Loucy (cell line): ENCODE results near the gene COL6A1.

Experiments used
- H2AFZ ChIP-seq: fragments of 200-600 bp; sonication (generic); 2 replicates; pipeline ENCODE4 v1.6.0; 2016; ENCODE audit warnings: antibody characterized with exemption, mild to moderate bottlenecking, low read length, moderate library complexity
- H3F3A ChIP-seq: fragments of 200-600 bp; 2 replicates; pipeline ENCODE4 v1.6.0; 2016; ENCODE audit warnings: antibody characterized with exemption, low read depth, mild to moderate bottlenecking
- H3K27me3 ChIP-seq: fragments of 200-600 bp; sonication (generic); 2 replicates; pipeline ENCODE4 v1.6.1; 2014; ENCODE audit warnings: low read length, mild to moderate bottlenecking; ENCODE audit not compliant: insufficient read depth, poor library complexity, severe bottlenecking
- H3K36me3 ChIP-seq: fragments of 200-600 bp; sonication (generic); 2 replicates; pipeline ENCODE4 v1.6.1; 2016; ENCODE audit warnings: low read length; ENCODE audit not compliant: insufficient read depth
- H3K4me1 ChIP-seq: fragments of 200-600 bp; sonication (generic); 2 replicates; pipeline ENCODE4 v1.5.1; 2014; ENCODE audit warnings: low read length, mild to moderate bottlenecking; ENCODE audit not compliant: insufficient read depth, poor library complexity, severe bottlenecking
- H3K4me2 ChIP-seq: fragments of 200-600 bp; sonication (generic); 2 replicates; pipeline ENCODE4 v1.6.0; 2014; ENCODE audit warnings: antibody characterized with exemption, low read length, low read depth, mild to moderate bottlenecking; ENCODE audit not compliant: poor library complexity, severe bottlenecking
- H3K4me3 ChIP-seq: fragments of 200-600 bp; sonication (generic); 2 replicates; pipeline ENCODE4 v1.5.1; 2014; ENCODE audit warnings: low read length, mild to moderate bottlenecking, mixed read lengths; ENCODE audit not compliant: poor library complexity, severe bottlenecking
- H3K79me2 ChIP-seq: fragments of 200-600 bp; sonication (generic); 2 replicates; pipeline ENCODE4 v1.6.1; 2014; ENCODE audit warnings: low read length; ENCODE audit not compliant: insufficient read depth
- H3K9ac ChIP-seq: fragments of 200-600 bp; sonication (generic); 2 replicates; pipeline ENCODE4 v1.6.0; 2014; ENCODE audit warnings: mild to moderate bottlenecking, low read depth, low read length, moderate library complexity; ENCODE audit not compliant: poor library complexity, severe bottlenecking
- H3K9me2 ChIP-seq: fragments of 200-600 bp; sonication (generic); replicated peaks from 2 replicates; pipeline ENCODE4 v1.6.1; 2016; ENCODE audit warnings: low read depth, low read length, mixed read lengths
- H3K9me3 ChIP-seq: fragments of 200-600 bp; sonication (generic); 2 replicates; pipeline ENCODE4 v1.6.1; 2014; ENCODE audit warnings: mild to moderate bottlenecking, antibody characterized with exemption, low read length, low read depth; ENCODE audit not compliant: insufficient read depth
- H4K20me1 ChIP-seq: fragments of 200-600 bp; sonication (generic); 2 replicates; pipeline ENCODE4 v1.6.0; 2014; ENCODE audit warnings: antibody characterized with exemption, low read length, mild to moderate bottlenecking; ENCODE audit not compliant: insufficient read depth, poor library complexity, severe bottlenecking
- CTCF ChIP-seq: fragments of 200-600 bp; sonication (generic); conservative IDR thresholded peaks from 2 replicates; pipeline ENCODE4 v1.5.1; 2014; ENCODE audit warnings: mild to moderate bottlenecking, antibody characterized with exemption, low read length
- EZH2phosphoT487 ChIP-seq: fragments of 200-600 bp; IDR thresholded peaks from 2 replicates; pipeline ENCODE4 v1.6.1; 2018; ENCODE audit warnings: antibody characterized with exemption, mild to moderate bottlenecking, moderate library complexity, borderline replicate concordance

Gene COL6A1

GRCh38 chr21:45992301-45993209 lies 11.0 kb downstream of the COL6A1 start:
- Histone ChIP-seq H3K4me3 (no peak overlapping the region), H3K9ac (no peak overlapping the region), H3K79me2 (no peaks in the 10 kb centered on the region), H3K27me3 (no peaks in the 10 kb centered on the region), H3K4me2 (no peak overlapping the region), H3K9me3 (no peaks in the 10 kb centered on the region; the same call in 1 of the 2 replicates), H3K9me2 (no peaks in the 10 kb centered on the region), H3K4me1 (no peaks in the 10 kb centered on the region), H4K20me1 (no peaks in the 10 kb centered on the region), H2AFZ (no peak overlapping the region), H3F3A (no peaks in the 10 kb centered on the region), H3K36me3 (no peaks in the 10 kb centered on the region)
- TF ChIP-seq EZH2phosphoT487 (no peak), CTCF (no peak)

DNA sequence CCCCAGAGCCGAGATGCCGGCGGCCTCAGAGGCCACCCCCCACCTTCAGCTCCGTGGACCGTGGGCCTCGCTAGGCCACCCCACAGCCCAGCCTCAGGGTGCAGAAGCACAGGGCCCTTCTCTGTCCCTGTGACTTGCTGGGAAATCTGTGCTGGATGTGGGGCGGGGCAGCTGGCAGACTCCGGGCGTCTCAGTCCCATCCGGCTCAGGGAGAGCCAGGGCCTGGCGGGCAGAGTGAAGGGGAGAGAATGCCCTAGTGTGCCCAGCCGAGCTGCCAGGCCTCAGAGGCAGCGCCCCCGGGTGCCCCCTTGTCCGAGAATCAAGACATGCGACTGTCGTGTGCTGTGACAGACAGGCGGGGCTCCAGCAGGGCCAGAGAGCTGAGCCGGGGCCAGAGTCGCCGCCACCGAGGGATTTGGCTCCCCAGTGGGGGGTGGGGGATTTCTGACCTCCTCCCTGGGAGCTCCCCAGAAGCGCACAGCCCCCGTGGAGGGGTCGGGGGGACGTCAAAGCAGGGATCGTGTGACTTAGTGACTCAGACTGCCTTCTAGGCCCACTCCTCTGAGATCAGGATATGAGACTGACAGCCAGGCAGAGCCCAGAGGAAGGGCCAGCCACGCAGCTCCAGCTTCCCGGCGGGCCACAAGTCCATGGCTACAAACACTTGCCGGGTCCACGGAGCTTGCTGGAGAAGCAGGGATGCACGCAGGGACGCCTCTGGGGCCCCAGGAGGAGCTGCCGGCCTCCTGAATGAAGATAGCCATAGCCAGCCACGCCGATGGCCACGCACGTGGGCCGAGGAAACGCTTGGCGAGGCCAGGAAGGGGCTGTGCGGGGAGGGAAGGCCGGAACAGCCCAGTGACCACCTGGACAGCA lies 11.9 kb downstream of the COL6A1 start:
- no peaks in the 10 kb centered on the region for H3K36me3 ChIP-seq
- H3F3A ChIP-seq, result no peaks in the 10 kb centered on the region
- H3K4me3 ChIP-seq, result no peak overlapping the region
- H3K79me2 ChIP-seq, result no peaks in the 10 kb centered on the region
- TF ChIP-seq CTCF (no peak), EZH2phosphoT487 (no peak)
- no peak overlapping the region for H3K9ac ChIP-seq
- H3K4me1 ChIP-seq, result no peaks in the 10 kb centered on the region
- H4K20me1 ChIP-seq, result no peaks in the 10 kb centered on the region
- H3K9me3 ChIP-seq, result no peaks in the 10 kb centered on the region; the same call in 1 of the 2 replicates
- H2AFZ ChIP-seq, result no peak overlapping the region
- H3K27me3 ChIP-seq, result no peaks in the 10 kb centered on the region
- H3K4me2 ChIP-seq, result no peak overlapping the region
- no peaks in the 10 kb centered on the region for H3K9me2 ChIP-seq

DNA sequence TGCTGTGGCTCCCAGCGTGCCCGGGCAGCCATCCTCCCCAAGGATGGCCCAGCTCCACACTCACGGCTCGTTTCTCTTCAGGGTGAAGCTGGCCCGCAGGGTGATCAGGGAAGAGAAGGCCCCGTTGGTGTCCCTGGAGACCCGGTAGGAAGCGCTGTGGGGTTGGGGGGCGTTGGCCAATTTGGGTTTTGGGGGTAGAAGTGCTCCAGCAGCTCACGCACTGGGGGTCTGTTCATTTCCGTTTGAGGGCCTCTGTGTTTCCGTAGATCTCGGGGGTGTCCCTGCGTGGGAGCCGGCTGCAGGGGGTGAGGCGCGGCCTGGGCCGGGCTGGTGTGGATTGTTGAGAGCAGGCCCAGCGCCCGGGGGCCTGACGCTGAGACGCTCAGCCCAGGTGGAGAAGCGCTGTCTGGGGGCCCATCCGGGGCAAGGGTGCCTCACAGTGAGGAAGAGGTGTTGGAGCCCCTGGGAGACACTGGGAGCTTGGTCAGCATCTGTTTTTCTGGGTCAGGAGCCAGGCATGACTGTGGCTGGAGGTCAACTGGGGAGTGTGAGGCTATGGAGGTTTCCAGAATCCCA lies 12.6 kb downstream of the COL6A1 start:
- no peaks in the 10 kb centered on the region; the same call in 1 of the 2 replicates for H3K9me3 ChIP-seq
- no peaks in the 10 kb centered on the region for H3K9me2 ChIP-seq
- H3K4me3 ChIP-seq, result no peak overlapping the region
- H3F3A ChIP-seq, result no peaks in the 10 kb centered on the region
- H3K27me3 ChIP-seq, result no peaks in the 10 kb centered on the region
- H3K9ac ChIP-seq, result no peak overlapping the region
- TF ChIP-seq EZH2phosphoT487 (no peak), CTCF (no peak)
- no peak overlapping the region for H2AFZ ChIP-seq
- H3K4me2 ChIP-seq, result no peak overlapping the region
- no peaks in the 10 kb centered on the region for H4K20me1 ChIP-seq
- H3K4me1 ChIP-seq, result no peaks in the 10 kb centered on the region
- H3K79me2 ChIP-seq, result no peaks in the 10 kb centered on the region
- no peaks in the 10 kb centered on the region for H3K36me3 ChIP-seq
